Lower leg skin (tissue), 4 donors: Measurements from ENCODE around the gene LRFN2. TPM values are rescaled to one million over a fixed set of nuclear protein-coding genes. Genes with fewer than 3 reads are reported as not detected.

Experiments
- DNase-seq, 2 donors: peaks; one replicate each; pipeline ENCODE4 v3.0.0-alpha.2; 2019; ENCODE audit warnings: low spot score in 2 of 2
- H3K4me3 ChIP-seq: fragments of 200-600 bp; sonication (generic); 2 replicates; pipeline ENCODE4 v1.5.1; 2017; ENCODE audit warnings: mild to moderate bottlenecking, low read depth; ENCODE audit not compliant: poor library complexity, severe bottlenecking
- CTCF ChIP-seq, 3 donors: fragments of 450-650 bp; IDR thresholded peaks; one replicate each; pipeline ENCODE4 v1.5.1; 2016; ENCODE audit warnings: antibody characterized with exemption in 3 of 3, mild to moderate bottlenecking in 3 of 3, moderate library complexity in 2 of 3
- POLR2A ChIP-seq, 2 donors: fragments of 450-650 bp; IDR thresholded peaks; one replicate each; pipeline ENCODE4 v1.6.1; 2016 to 2017; ENCODE audit warnings: antibody characterized with exemption in 2 of 2, mild to moderate bottlenecking in 1 of 2, moderate library complexity in 1 of 2
- WGBS, 2 donors: methylation state at CpG; one replicate each; pipeline ENCODE4 v1.1.5; 2018; 5-methylcytosine and 5-hydroxymethylcytosine counted together
- intact Hi-C: fragments of 100-400 bp; cut with DNase I; formaldehyde crosslinking; loops from one replicate; pipeline ENCODE4 v1.15.0; 2023; ENCODE audit warnings: low total_unique reads
- total RNA-seq, 4 donors: library from RNA; depleted of rRNA; stranded (reverse); fragments of >200 nt; gene quantifications; one replicate each; pipeline ENCODE4 v1.1.0, GENCODE V29; 2016

Gene LRFN2
- total RNA-seq, 4 donors from 2014 or later: 0.10 TPM; not detected in 3

- no peak overlapping the region for H3K4me3 ChIP-seq
- WGBS, 2 donors: 65 to 68% methylated on average over 2 of the region's 2 CpGs
- intact Hi-C loops: no loop called here
- DNase-seq: no peak
- TF ChIP-seq CTCF (IDR thresholded peaks at IDR 0.05) (no peak), POLR2A (IDR thresholded peaks at IDR 0.05) (no peak)
Observed at GRCh38 chr6:40604082-40604481, 16.9 kb upstream of the LRFN2 start.

GRCh38 chr6:40599555-40599954 is 12.4 kb upstream of the LRFN2 start:
- H3K4me3 ChIP-seq: no peak overlapping the region
- WGBS, 2 donors: 21 to 26% methylated on average over 24 to 28 of the region's 28 CpGs
- intact Hi-C loops: no loop called here
- TF ChIP-seq POLR2A (IDR thresholded peaks at IDR 0.05) (no peak), CTCF (IDR thresholded peaks at IDR 0.05) (no peak)
- no peak for DNase-seq

GRCh38 chr6:40598516-40598915 is 11.4 kb upstream of the LRFN2 start:
- WGBS, 2 donors: 68 to 73% methylated on average over 5 of the region's 5 CpGs
- intact Hi-C loops: no loop called here
- H3K4me3 ChIP-seq: no peak overlapping the region
- no peak for DNase-seq
- TF ChIP-seq CTCF (IDR thresholded peaks at IDR 0.05): no peak
- no peak for TF ChIP-seq POLR2A (IDR thresholded peaks at IDR 0.05)

- TF ChIP-seq POLR2A (IDR thresholded peaks at IDR 0.05): no peak
- no peak for TF ChIP-seq CTCF (IDR thresholded peaks at IDR 0.05)
- WGBS, 2 donors: 77 to 81% methylated on average over 3 of the region's 3 CpGs
- intact Hi-C loops: no loop called here
- no peak overlapping the region for H3K4me3 ChIP-seq
- no peak for DNase-seq
Observed at GRCh38 chr6:40597301-40597700, 10.1 kb upstream of the LRFN2 start.

GRCh38 chr6:40588480-40588879 is 1.3 kb upstream of the LRFN2 start:
- 44 to 57% methylated on average over 7 of the region's 7 CpGs for WGBS, 2 donors
- intact Hi-C loops: loop anchor here (5.0 kb wide), 1 partner anchor 261 kb away; no protein-coding TSS in a partner anchor
- no peak for DNase-seq

More at GRCh38 chr6:40588480-40588879, 1.3 kb upstream of the LRFN2 start:
- H3K4me3 ChIP-seq: no peak overlapping the region
- no peak for TF ChIP-seq CTCF (IDR thresholded peaks at IDR 0.05)
- no peak for TF ChIP-seq POLR2A (IDR thresholded peaks at IDR 0.05)
